A172 (cell line): ENCODE measurements around the gene SLC9A3. TPM values are rescaled to one million over a fixed set of nuclear protein-coding genes. Genes with fewer than 3 reads are reported as not detected.
"Not testable (repeated sequence)": the region's sequence is repeated elsewhere in the genome, so short reads cannot be mapped to it uniquely, and the experiment has no call there.

Source experiments
- DNase-seq: peaks from one replicate; pipeline ENCODE4 v3.0.0-alpha.2; 2015; ENCODE audit warnings: low spot score
- total RNA-seq: library from RNA; depleted of rRNA; stranded (reverse); fragments of >200 nt; shearing (Covaris generic); gene quantifications from 2 replicates; pipeline ENCODE4 v1.2.3, GENCODE V29; 2014; rRNA removed

The SLC9A3 gene
- total RNA-seq, result 4.7 and 5.8 TPM in 2 replicates

- no peak for DNase-seq
Measured at GRCh38 chr5:524234-524972, at the start of gene SLC9A3. Gene SLC9A3, minus strand, starts transcription at chr5:524449.

GRCh38 chr5:573976-574375 lies 49.7 kb upstream of the SLC9A3 start:
- no peak for DNase-seq

- DNase-seq, result no peak
Measured at GRCh38 chr5:573206-573605, 49.0 kb upstream of the SLC9A3 start.

GRCh38 chr5:572398-573019 lies 48.3 kb upstream of the SLC9A3 start:
- DNase-seq, result no peak

GRCh38 chr5:571791-572190 lies 47.5 kb upstream of the SLC9A3 start:
- no peak for DNase-seq

GRCh38 chr5:570886-571285 lies 46.6 kb upstream of the SLC9A3 start:
- no peak for DNase-seq

- no peak for DNase-seq
Measured at GRCh38 chr5:570446-570845, 46.2 kb upstream of the SLC9A3 start.

GRCh38 chr5:569868-570361 lies 45.7 kb upstream of the SLC9A3 start:
- no peak for DNase-seq

- DNase-seq, result no peak
Measured at GRCh38 chr5:569358-569867, 45.2 kb upstream of the SLC9A3 start.

GRCh38 chr5:568809-569208 lies 44.6 kb upstream of the SLC9A3 start:
- no peak for DNase-seq

- DNase-seq, result no peak
Measured at GRCh38 chr5:568061-568781, 44.0 kb upstream of the SLC9A3 start.

- no peak for DNase-seq
Measured at GRCh38 chr5:567664-568060, 43.4 kb upstream of the SLC9A3 start.

- DNase-seq, result no peak
Measured at GRCh38 chr5:566636-567309, 42.5 kb upstream of the SLC9A3 start.

GRCh38 chr5:565782-566440 lies 41.7 kb upstream of the SLC9A3 start:
- DNase-seq, result no peak

GRCh38 chr5:561408-561807 lies 37.2 kb upstream of the SLC9A3 start:
- no peak for DNase-seq

- DNase-seq, result no peak
Measured at GRCh38 chr5:560792-561166, 36.5 kb upstream of the SLC9A3 start.

- DNase-seq, result no peak
Measured at GRCh38 chr5:558871-559503, 34.7 kb upstream of the SLC9A3 start.

GRCh38 chr5:558326-558725 lies 34.1 kb upstream of the SLC9A3 start:
- no peak for DNase-seq

GRCh38 chr5:557917-558316 lies 33.7 kb upstream of the SLC9A3 start:
- not testable (repeated sequence) for DNase-seq

GRCh38 chr5:556909-557441 lies 32.7 kb upstream of the SLC9A3 start:
- no peak for DNase-seq
